Epithelial cell of esophagus (primary cell): ENCODE measurements around the gene CBFA2T3.
"Not testable (repeated sequence)": the region's sequence is repeated elsewhere in the genome, so short reads cannot be mapped to it uniquely, and the experiment has no call there.

Experiments
- DNase-seq: peaks from one replicate; pipeline ENCODE4 v3.0.0; 2010; ENCODE audit warnings: low read depth
- H3K4me3 ChIP-seq: 2 replicates; pipeline ENCODE4 v1.5.1; 2011; ENCODE audit warnings: mild to moderate bottlenecking, low read length, control low read depth
- CTCF ChIP-seq: IDR thresholded peaks from 2 replicates; pipeline ENCODE4 v1.5.1; 2011; ENCODE audit warnings: low read depth, mild to moderate bottlenecking, low read length, control low read depth, inconsistent platforms; ENCODE audit not compliant: insufficient read depth; ENCODE audit errors: missing control alignments

Gene CBFA2T3

DNA sequence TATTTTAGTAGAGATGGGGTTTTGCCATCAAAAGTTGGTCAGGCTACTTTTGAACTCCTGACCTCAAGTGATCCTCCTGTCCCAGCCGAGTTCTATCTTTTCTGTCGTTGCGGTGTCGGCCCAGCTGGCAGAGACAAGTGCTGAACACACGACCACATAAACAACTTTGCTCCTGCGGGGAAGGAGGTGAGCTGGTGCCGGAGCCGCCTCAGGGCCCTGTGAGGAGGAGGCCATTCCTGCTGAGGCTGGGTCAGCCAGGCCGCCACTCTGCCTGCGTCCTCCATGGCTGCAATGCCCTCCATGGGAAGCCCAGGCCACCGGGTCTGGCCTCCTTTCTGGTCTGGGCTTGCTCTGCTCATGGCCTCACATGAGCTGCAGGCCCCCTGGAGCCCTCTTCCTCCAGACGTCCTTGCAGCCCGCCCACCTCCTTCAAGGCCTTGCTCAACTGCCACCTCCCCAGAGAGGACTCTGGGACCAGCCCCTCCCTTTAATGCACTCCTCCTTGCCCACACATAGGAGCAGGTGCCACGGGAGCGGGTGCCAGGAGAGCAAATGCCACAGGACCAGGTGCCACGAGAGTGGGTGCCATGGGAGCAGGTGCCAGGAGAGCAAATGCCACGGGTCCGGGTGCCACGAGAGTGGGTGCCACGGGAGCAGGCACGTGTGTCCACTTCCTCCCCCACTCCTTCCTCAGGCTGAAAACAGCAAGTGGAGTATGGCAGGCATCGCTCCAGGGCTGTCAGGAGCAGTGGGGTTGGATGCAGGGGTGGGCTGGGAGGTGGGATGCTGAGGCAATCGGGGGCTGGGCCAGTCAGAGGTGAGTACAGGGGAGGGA, 28.4 kb upstream of the CBFA2T3 start:
- DNase-seq = no peak
- TF ChIP-seq CTCF = no peak

DNA sequence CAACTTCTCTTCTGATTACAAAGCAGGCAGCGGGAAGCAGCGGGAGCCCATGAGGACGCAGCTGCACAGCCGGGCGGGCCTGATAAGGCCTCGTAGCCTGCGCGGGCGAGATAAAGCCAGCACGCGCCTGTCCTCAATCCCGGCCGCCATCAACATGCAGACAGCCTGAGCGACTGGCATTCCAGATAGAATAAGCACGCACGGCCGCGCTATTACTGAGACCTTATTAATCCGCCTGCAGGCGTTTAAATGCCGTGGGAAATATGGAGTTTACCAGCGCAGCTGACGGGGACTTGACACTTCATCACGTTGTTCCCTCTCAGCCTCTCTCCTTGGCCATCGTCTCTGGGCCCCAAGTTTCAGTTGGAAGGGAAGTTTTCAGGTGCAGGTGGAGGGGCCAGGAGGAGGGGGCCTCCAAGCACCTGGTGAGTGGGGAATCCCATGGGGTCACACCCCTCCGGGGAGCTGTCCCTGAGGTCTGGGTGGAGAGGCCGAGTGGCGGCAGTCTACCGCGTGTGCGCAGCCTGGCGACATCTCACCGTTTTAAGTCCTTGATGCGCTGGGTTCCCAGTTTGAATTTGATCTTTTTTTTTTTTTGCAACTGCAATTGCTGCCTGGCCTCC, 27.3 kb upstream of the CBFA2T3 start:
- TF ChIP-seq CTCF = no peak
- DNase-seq = no peak
- H3K4me3 ChIP-seq = no peak overlapping the region

More for the DNA sequence above, 28.4 kb upstream of the CBFA2T3 start:
- H3K4me3 ChIP-seq = no peak overlapping the region

DNA sequence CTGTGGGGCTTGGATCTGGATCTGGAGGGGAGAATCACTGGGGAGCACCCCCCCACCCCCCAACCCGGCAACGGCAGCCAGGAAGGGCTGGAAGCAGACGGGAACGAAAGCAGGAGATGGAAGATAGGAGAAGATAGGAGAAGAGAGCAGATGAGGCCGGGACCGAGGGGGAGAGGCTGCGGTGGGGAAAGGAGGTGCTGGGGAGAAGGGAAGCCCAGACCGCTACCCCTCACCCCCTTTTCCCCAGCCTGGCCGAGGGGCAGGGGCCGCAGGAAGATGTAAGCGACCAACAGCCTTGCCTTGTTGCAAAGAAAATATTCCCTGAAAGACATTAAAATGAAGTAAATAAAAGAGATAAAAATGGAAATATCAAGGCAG, 26.8 kb upstream of the CBFA2T3 start:
- DNase-seq = no peak
- no peak overlapping the region for H3K4me3 ChIP-seq
- TF ChIP-seq CTCF = no peak

- no peak overlapping the region for H3K4me3 ChIP-seq
- DNase-seq = no peak
- no peak for TF ChIP-seq CTCF
Observed at GRCh38 chr16:89002851-89003830, 26.1 kb upstream of the CBFA2T3 start.

- DNase-seq, H3K4me3 ChIP-seq: not testable (repeated sequence)
Observed at GRCh38 chr16:89002081-89002480, 25.1 kb upstream of the CBFA2T3 start.

DNA sequence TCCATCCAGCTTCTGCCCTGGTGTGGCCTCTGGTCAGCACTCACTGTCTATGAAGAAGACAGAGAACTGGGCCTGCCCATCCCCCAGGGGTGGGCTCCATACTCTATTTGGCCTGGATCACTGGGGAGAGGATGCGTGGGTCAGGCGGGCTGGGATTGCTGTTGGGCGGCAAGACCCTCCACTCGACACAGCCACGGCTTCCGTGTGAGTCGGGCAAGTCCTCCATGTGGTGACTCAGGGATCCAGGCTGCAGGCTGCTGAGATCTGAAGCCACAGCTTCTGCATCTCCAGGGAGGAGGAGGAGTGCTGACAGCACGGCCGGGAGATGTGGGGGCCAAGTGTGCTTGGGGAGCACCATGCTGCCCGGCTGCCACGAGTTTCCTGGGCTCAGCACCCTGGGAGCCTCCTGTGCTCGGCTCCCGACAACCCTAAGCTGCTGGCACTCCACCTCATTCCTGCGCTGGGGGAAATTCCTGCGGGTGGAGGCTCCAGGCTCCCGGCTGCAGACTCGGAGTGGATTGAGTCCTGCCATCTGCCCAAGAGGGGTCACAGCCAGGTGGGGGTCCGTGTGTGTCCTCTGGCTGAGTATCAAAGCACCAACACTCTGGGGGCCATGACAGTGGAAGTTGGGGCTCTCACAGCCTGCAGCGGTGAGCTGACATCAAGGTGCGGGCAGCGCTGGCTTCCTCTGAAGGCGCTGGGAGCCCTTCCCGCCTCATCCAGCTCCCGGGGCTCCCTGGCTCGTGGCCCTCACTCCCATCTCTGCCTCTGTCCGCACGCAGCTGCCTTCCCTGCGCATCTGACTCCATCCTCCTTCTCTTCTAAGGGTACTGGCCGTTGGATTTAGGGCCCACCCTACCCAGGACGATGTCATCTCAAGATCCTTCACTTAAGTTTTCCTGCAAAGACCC, 24.4 kb upstream of the CBFA2T3 start:
- no peak for TF ChIP-seq CTCF
- no peak overlapping the region for H3K4me3 ChIP-seq
- DNase-seq = no peak
